HG02588 (cell line): Measurements from ENCODE around the gene OR51I1.

ENCODE experiments used
- ATAC-seq: cut with Tn5 transposase; IDR thresholded peaks from one replicate; pipeline ENCODE4 v1.9.1; 2021; ENCODE audit warnings: mild to moderate bottlenecking, moderate library complexity; ENCODE audit not compliant: unreplicated experiment

The OR51I1 gene, protein sequence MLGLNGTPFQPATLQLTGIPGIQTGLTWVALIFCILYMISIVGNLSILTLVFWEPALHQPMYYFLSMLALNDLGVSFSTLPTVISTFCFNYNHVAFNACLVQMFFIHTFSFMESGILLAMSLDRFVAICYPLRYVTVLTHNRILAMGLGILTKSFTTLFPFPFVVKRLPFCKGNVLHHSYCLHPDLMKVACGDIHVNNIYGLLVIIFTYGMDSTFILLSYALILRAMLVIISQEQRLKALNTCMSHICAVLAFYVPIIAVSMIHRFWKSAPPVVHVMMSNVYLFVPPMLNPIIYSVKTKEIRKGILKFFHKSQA

DNA sequence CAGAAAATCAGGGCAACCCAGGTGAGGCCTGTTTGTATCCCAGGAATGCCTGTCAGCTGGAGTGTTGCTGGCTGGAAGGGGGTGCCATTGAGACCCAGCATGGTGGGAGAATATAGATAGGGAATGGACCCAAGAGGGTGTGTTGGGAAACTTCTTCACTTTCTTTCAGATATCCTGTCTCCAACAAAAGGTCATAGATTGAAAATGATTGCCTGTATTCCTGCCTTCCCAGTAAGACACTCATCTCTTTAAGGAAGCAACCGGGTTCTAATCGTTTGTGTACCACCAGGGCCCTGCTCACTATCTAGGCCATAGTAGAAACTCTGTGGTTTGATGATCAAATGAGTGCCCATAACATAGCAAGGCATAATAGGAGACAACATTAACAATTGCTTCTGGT, at the start of gene OR51I1:
OR51I1 (minus strand) TSS at position 101 of the 400 bp plus-strand sequence; CDS start at position 101, 0 bp downstream.
- no peak for ATAC-seq

DNA sequence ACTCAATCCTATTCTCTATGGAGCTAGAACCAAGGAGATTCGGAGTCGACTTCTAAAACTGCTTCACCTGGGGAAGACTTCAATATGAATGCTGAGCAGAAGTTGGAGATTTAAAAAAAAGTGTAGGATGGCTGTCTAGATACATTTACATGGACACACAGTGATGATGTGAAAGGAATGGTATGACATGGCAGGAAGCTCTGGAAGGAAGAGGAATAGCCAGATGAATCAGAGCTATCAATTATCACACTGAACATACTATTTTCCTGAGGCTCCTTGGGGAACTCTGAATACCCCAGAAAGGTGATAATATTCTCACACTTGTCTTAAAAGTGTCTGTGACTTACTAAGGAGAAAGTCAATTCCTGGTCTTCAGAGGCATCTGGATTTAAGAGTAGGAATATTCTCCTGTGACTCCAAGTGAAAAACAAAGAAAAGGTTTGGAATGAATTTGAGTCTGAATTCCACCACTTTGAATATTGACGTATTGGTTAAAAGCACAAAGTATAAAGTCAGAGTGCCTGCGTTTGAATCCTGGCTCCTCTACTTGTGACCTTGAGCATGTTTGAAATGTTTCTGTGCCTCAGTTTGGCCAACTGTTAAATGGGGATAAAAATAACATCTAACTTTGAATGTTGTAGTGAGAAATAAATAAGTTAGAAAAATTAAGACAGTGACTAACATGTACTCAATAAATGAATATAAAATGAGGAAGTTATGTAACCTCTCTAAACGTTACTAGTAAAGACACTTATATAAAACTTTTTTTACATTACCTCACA, 48.5 kb upstream of the OR51I1 start:
- ATAC-seq = no peak

DNA sequence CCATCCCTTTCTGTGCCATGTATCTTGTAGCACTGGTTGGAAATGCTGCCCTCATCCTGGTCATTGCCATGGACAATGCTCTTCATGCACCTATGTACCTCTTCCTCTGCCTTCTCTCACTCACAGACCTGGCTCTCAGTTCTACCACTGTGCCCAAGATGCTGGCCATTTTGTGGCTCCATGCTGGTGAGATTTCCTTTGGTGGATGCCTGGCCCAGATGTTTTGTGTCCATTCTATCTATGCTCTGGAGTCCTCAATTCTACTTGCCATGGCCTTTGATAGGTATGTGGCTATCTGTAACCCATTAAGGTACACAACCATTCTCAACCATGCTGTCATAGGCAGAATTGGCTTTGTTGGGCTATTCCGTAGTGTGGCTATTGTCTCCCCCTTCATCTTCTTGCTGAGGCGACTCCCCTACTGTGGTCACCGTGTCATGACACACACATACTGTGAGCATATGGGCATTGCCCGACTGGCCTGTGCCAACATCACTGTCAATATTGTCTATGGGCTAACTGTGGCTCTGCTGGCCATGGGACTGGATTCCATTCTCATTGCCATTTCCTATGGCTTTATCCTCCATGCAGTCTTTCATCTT, 47.6 kb upstream of the OR51I1 start:
- ATAC-seq = no peak

DNA sequence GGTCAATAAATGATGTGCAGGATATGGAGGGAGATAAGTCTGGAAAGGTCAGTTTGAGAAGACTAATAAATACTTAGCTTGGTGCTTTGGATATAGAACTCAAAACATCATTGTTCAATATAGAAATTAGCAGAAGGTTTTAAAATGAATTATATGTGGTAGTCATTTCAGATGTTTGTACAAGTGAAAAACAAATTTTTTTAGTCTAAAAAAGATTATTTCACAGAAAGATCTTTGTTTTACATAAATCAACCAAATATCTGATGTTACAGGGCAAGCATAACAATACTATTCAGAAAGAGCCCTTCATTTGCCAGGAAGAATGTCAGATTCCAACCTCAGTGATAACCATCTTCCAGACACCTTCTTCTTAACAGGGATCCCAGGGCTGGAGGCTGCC, 47.1 kb upstream of the OR51I1 start, which contains the start of gene OR52D1:
OR52D1 (plus strand) TSS at position 301 of the 400 bp plus-strand sequence; CDS start at position 323, 22 bp downstream.
- ATAC-seq = no peak

DNA sequence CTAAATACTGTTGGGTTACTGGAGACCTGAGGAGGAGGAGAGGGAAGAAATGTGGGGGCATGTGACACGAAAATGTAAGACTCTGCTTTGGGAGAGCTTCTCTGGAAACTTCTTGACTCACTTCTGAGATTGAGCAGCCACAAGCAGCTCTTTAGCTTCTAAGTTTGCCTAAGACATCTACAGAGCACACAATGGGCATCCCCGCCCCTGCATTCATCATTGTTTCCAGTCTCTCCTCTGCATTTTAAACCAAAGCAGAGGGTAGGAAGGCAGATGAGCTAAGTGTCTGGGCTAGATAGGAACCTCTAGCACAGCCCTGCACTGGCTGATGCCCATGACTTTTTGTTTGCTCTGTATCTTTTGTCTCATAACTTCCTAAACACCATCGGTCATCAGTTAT, 45.1 kb upstream of the OR51I1 start:
- ATAC-seq = no peak

DNA sequence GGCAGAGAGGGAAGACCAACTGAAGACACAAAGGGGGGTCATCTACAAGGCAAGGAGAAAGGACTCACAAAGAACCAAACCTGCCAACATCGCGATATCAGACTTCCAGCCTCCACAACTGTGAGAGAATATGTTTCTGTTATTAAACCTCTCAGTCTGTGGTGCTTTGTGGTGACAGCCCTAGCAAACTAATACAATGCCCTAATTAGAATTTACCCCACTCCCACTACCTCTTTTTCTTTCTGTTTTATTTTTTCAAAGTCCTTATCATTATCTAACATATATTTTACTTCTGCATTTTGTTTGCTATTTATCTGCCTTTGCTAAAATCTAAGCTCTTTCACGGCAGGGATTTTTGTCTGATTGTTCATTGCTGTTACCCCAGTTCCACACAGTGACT, 44.7 kb upstream of the OR51I1 start:
- no peak for ATAC-seq

DNA sequence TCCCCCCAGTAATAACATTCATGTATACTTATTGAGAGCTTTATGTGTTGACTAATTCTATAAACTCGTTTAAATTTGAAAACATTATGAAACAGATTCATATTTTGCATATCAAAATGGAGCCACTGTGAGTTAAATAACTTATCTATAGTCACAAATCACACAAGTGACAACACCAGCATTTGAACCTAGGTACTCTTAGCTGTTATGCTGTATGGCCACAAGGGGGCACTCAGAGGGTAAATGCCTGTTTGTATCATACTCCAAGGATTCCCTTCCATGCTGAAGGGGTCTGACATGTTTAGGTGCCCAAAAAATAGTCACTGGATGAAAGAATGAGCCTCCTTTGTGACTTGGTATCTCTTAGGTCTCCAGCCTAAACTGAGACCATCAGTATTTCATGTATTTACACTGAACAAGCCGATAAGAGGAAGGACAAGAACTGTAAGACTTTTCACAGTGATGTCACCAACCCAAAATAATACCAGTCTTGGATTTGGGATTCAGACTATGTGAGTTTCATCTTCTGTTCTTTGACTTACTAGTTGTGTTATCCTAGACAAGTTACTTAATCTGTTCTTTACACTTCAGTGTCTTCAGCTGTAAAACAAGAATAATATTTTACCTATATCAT, 35.0 kb upstream of the OR51I1 start:
- peak; percentile 74 for ATAC-seq

DNA sequence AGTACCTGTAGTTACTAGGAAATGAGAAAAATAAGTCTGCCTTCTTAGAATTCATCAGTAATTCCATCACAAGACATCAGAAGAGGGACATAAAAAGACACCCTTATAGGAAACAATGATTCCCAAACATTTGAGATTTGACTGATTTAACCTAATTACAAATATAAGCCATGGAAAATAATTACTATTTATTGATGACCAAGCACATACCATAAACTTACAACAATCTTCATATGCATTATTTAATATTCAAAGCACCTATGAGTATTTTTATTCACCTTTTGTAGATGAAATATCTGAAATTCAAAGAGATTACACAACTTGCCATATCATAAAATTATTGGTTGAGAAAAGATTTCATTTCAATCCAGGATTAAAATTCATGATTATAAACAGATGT, 32.6 kb upstream of the OR51I1 start:
- ATAC-seq = no peak

DNA sequence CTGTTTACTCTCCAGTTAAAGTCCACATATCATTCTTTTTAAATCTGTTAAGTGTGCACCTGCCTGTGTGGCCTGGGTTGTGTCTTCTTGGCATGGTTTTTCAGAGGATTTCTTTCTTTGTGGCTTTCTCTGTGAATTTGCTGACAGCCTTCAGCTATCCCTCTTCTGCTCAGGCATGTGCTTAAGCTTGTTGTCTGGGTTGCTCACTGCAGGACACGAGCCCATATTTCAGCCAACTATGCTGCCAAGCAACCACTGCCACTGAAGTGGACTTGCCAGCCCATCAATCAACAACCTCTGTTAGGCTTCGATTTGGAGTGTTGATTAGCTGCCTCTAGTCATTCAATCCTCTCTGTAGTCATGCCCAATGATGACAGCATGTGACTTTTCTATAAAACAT, 26.2 kb upstream of the OR51I1 start:
- ATAC-seq = no peak

DNA sequence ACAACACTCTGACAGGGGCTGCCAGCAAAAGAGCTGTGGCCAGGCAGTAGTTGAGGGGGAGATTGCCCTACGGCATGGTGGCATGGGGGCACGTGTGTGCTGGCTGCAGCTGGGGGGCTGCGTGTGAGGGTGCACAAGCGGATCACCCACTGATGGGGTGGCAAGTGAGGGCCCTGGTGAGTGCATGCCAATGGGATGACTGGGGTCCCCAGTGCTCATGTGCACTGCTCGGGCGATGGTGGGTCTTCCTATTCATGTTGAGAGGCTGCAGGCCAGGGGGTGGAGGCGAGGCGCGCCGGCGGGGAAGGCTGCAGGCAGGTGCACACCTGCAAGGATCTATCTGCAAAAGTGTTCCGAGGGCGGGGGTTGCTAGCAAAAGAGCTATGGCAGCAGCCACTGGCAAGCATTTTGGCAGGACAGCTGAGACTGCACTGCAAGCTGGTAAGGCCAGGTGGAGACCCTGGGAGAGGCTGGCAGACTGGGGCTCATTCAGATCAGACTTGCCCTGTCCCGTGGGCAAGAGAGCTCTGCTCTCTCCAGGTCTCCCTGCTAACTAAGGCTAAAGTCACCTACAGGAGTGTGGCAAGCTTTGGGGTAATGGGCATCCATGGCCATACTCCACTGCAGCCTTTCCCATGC, 19.8 kb upstream of the OR51I1 start:
- ATAC-seq = no peak

DNA sequence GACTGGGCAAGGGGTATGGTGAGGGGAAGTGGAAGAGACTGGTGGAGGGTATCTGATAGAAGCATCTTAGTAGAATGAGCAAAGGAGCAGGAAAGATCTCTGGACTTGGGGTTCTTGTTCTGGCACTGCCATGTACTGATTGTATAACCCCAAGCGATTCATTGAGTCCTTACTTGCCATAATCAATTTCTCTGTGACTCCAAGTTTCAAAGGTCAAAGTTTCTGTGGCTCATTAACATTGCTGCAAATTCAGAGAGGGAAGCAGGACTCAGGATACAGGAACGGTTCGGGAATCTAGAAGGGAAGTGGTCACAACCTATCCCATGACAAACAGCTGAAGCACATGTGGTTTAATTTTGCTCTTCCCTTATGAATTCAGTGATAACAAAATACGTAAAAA, 8.1 kb upstream of the OR51I1 start:
- ATAC-seq = no peak

DNA sequence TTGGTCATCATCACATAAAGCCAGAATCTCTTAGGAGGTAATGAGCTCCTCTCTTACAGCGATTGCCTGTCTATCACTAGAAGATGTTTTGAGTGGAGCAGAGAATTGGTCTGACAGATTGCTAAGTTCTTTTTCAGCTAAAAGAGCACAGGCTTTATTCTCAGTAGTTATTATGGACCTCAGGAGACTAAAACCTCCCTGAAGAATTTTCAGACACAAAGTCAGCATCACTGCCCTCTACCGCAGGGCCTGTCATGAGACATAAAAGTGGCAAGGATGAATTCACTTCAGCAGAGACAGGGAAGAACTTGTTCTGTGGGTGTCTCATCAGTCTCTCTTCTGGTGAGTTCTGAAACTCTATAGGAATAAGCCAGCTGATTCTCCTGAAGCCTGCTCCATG, 7.7 kb upstream of the OR51I1 start, which contains the start of gene OR51I2:
OR51I2 (plus strand) TSS at position 301 of the 400 bp plus-strand sequence. CDS start 4,166 bp downstream, outside the sequence.
- ATAC-seq = no peak

DNA sequence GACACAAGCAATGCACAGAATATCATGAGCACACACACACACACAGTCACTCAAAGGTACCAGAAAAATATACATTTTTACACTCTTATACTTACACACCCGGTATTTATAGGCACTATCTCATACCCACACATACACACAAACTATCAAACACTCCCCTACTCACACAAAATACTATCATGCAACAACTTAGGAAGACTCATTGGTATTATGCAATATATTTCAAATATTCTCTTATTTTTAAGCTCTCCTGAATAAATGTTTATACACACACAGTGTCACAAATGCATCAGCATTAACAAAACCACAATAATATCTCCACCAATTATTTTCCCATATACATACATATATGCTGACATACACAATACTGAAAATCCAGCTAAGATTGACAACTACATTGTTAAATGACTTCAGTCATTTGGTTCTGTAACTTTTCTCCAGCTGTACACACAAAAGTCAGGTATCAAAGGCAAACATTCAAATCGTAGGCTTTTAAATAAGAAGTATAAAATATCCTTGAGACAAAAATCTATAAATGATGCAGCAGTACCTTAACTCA, 2.6 kb upstream of the OR51I1 start:
- no peak for ATAC-seq

DNA sequence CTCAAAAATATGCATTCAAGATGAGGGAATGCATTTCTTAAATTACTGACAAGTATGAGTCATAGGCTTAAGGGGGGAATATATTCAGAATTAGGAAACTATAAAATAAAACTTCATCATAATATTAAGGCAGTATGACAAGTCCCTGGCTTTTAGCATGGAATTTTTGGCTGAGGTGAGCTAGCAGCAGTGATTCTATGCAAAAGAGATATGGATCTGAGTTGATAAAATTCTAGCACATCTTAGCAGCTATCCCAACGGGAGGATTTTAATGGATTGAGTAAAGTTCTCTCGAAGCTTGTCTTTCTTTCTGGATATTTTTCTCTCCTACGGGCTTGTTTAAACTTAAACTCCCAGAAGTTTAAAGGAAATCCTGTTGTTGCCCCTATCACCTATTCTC, 18.2 kb downstream of the OR51I1 start:
- no peak for ATAC-seq

DNA sequence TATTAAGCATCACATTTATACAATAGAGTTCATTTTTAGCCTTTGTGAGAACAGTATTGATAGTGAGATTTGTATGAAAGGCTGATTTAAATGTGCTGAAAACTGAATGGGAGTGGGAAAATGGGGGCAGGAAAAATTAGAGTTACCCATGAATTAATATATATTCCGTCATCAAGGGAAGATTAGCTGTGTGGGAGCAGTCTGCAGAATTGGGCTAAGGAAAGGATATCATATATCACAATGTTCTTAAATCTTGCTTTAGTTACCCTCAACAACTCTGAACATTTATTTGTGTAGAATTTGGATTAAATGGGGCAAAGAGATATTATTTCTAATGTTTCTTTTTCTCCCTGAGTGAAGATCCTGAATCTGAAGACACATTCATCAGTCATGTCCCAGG, 19.5 kb downstream of the OR51I1 start, which contains the start of gene OR51Q1:
OR51Q1 (plus strand) TSS at position 301 of the 400 bp plus-strand sequence; CDS start at position 391, 90 bp downstream.
- no peak for ATAC-seq

DNA sequence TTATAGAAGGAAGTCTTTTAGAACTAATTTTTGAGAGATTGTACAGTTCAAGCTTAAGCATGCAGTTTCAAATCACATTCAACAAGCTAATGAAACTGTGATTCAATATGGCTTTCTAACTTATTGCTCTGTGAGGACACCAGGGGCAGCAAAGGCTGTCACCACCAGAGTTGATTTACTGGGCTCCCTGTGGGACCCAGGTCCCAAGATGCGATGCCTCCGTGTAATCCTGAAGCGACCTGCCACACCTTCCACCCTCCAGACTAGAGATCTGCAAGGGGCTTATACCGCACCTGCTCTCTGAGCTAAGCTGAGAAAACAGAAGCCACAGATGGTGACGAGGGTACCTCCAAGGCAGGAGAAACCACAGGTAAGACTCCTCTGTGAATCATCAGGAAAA, 20.3 kb downstream of the OR51I1 start:
- no peak for ATAC-seq

DNA sequence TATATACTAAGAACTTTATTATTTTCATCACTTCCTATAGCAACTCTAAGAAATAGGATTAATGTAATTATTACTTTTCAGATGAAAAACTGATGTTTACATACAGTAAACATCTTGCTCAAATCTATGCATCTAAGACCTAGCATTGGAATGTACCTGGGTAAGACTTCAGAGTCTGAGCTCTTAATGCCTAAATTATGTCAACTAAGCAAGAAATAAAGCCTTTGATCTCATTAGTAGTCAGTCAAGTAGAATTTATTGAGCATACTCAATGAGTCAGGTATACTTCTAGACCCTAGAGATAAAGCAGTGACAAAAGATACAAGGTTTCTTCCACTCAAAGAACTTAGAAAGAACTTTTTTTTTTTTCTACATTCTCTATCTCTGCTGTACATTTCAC, 36.1 kb downstream of the OR51I1 start:
- no peak for ATAC-seq

DNA sequence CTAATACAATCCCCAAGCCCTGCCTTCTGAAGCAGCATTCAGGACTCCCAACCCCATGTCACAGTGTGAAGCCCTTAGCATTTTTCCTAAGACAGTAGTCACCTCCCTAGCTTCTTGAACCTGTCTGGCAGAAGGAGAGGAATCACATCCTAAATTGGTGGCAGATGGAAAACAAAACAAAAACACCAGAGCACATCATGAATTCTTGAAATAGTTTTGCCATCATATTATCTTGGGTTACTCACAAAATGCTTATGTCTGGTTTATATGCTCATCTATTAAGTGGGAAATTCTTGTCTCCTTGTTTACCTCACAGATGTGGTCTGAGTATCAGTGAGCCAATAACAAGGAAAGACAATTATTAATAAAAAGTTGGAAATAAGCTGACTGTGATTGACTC, 42.4 kb downstream of the OR51I1 start:
- ATAC-seq = no peak

DNA sequence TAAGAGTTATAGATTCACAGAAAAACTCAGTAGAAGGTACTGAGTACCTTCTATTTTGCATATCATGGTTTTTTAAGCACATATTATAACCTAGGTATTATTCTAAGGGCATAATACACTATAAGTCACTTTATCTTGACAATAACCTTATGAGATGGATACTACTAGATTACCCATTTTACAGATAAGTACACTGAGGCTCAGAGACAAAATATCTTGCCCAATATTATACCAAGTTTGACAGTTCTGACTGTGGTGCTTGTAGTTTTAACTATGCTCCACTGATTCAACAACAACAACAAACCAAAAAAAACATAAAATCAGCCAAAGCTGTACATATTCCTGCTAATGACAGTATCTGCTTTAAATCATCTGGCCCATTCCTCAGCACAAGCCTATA, 47.2 kb downstream of the OR51I1 start:
- ATAC-seq = no peak
